Kidney (tissue), 14 donors: ENCODE results near the gene TLCD3A. TPM values are rescaled to one million over a fixed set of nuclear protein-coding genes. Genes with fewer than 3 reads are reported as not detected.
"Not testable (repeated sequence)": the region's sequence is repeated elsewhere in the genome, so short reads cannot be mapped to it uniquely, and the experiment has no call there.

Experiments used
- DNase-seq, 5 donors: peaks; one replicate each; pipeline ENCODE4 v3.0.0-alpha.2; 2013 to 2020
- FAIRE-seq: peaks from 2 replicates; lab custom pipeline; 2012; peaks lifted over from hg19 to GRCh38; lab: Jason Lieb, UNC
- H3K27ac ChIP-seq, 2 donors: one replicate each; pipeline ENCODE4 v1.7.0; 2013; ENCODE audit warnings: low read depth in 2 of 2, low read length in 2 of 2, inconsistent platforms in 1 of 2
- H3K27me3 ChIP-seq: one replicate; pipeline ENCODE4 v1.7.1; 2013; ENCODE audit warnings: low read length, inconsistent platforms; ENCODE audit not compliant: control insufficient read depth, insufficient read depth
- H3K36me3 ChIP-seq, 3 donors: one replicate each; pipeline versions ENCODE4 v1.7.0 to v1.7.1; 2013; ENCODE audit warnings: low read length in 3 of 3, control low read depth in 1 of 3, inconsistent platforms in 1 of 3; ENCODE audit not compliant: insufficient read depth in 3 of 3, control insufficient read depth in 2 of 3
- H3K4me1 ChIP-seq, 3 donors: one replicate each; pipeline versions ENCODE4 v1.7.0 to v1.7.1; 2013; ENCODE audit warnings: low read length in 3 of 3, inconsistent platforms in 1 of 3, low read depth in 1 of 3; ENCODE audit not compliant: control insufficient read depth in 2 of 3, insufficient read depth in 2 of 3
- H3K4me3 ChIP-seq, 3 donors: one replicate each; pipeline versions ENCODE4 v1.7.0 to v1.8.1; 2013; ENCODE audit warnings: low read length in 3 of 3, control low read depth in 1 of 3, inconsistent platforms in 1 of 3
- H3K9ac ChIP-seq, 3 donors: one replicate each; pipeline versions ENCODE4 v1.7.0 to v1.7.1; 2013; ENCODE audit warnings: low read length in 3 of 3, control low read depth in 1 of 3, inconsistent platforms in 1 of 3
- H3K9me3 ChIP-seq, 3 donors: one replicate each; pipeline versions ENCODE4 v1.7.0 to v1.7.1; 2013; ENCODE audit warnings: low read length in 3 of 3, control low read depth in 1 of 3, inconsistent platforms in 1 of 3; ENCODE audit not compliant: control insufficient read depth in 2 of 3, insufficient read depth in 1 of 3
- intact Hi-C: fragments of 100-400 bp; cut with DNase I; formaldehyde crosslinking; loops from one replicate; pipeline ENCODE4 v1.11.1; 2022
- polyA plus RNA-seq: library from polyadenylated mRNA; stranded (reverse); fragments of 350-450 nt; fragmentation: Illumina TruSeq; extraction: RNeasy Lipid Tissue Mini Kit (QIAGEN cat#74804); gene quantifications from one replicate; pipeline ENCODE4 v1.2.3, GENCODE V29; 2014; ENCODE audit warnings: low read depth, low replicate concordance; ENCODE audit not compliant: insufficient read depth
- total RNA-seq: library from RNA; stranded (reverse); fragmentation: NEBNext Ultra II Directional; extraction: Animal tissue kit (Norgen Biotek cat#: 25700); gene quantifications from one replicate; pipeline ENCODE4 v1.2.1, GENCODE V29; 2021
- TF ChIP-seq, protein P1 (sequence below): IDR thresholded peaks from 3 replicates; pipeline ENCODE4 v1.5.1; 2012; ENCODE audit warnings: mild to moderate bottlenecking, moderate library complexity, borderline replicate concordance; ENCODE audit not compliant: insufficient read depth; ENCODE audit errors: extremely low read depth
- donor health status: control.
- donor health status: control.
- donor health status: control.
- donor health status: control.
- donor health status: control.
- donor health status: DM: yes; HTN: yes; CAD: no.
- donor health status: Normal renal cell carcinoma (clear cell type).

TLCD3A gene
- total and polyA plus RNA-seq, 2 donors from 2014 or later: 4.6 to 12.4 TPM

- Histone ChIP-seq H3K27ac (no peak overlapping the region), H3K9me3 (no peaks in the 10 kb centered on the region), H3K9ac (no peak overlapping the region), H3K27me3 (no peaks in the 10 kb centered on the region), H3K4me3 (no peak overlapping the region), H3K4me1 (no peaks in the 10 kb centered on the region), H3K36me3 (peaks cover 0 to 27% (median 21%) of the 10 kb centered on the region in 3 donors)
- peak in 3 of 5 donors; percentile 12 to 49 (median 22) for DNase-seq
- no peak for FAIRE-seq
- TF ChIP-seq, protein P1, sequence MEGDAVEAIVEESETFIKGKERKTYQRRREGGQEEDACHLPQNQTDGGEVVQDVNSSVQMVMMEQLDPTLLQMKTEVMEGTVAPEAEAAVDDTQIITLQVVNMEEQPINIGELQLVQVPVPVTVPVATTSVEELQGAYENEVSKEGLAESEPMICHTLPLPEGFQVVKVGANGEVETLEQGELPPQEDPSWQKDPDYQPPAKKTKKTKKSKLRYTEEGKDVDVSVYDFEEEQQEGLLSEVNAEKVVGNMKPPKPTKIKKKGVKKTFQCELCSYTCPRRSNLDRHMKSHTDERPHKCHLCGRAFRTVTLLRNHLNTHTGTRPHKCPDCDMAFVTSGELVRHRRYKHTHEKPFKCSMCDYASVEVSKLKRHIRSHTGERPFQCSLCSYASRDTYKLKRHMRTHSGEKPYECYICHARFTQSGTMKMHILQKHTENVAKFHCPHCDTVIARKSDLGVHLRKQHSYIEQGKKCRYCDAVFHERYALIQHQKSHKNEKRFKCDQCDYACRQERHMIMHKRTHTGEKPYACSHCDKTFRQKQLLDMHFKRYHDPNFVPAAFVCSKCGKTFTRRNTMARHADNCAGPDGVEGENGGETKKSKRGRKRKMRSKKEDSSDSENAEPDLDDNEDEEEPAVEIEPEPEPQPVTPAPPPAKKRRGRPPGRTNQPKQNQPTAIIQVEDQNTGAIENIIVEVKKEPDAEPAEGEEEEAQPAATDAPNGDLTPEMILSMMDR: no peak
- intact Hi-C loops: no loop called here
Observed at GRCh38 chr17:693791-694638, 38.4 kb upstream of the TLCD3A start.

DNA sequence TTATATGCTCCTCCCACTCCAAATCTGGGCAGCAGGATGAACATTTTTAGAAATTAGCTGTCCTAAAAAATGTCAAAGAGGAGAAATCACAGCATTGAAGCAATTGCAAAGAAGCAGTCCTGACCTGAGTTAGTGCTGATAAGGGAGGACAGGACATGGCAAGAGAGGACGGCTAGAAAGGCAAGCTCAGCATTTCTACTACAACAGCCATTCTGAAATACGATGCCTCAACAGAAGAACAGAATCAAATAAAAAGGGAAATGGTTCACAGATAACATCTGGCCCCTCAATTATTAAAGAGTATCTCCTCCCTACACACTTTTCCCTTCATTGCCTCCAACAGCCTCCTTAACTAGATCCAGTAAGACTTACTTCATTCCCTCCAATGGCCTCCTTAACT, 36.0 kb upstream of the TLCD3A start:
- intact Hi-C loops: no loop called here
- no peaks in the 10 kb centered on the region for H3K4me1 ChIP-seq
- H3K9ac ChIP-seq: no peak overlapping the region
- no peak overlapping the region for H3K4me3 ChIP-seq
- H3K9me3 ChIP-seq: no peaks in the 10 kb centered on the region
- H3K27me3 ChIP-seq: no peaks in the 10 kb centered on the region
- DNase-seq: peak in 1 of 5 donors; percentile 11
- TF ChIP-seq, protein P1: no peak
- no peak overlapping the region for H3K27ac ChIP-seq
- peaks cover 0 to 26% (median 14%) of the 10 kb centered on the region in 3 donors for H3K36me3 ChIP-seq
- FAIRE-seq: no peak

GRCh38 chr17:697682-698081, 34.7 kb upstream of the TLCD3A start:
- no peak overlapping the region for H3K9ac ChIP-seq
- DNase-seq (no peak), FAIRE-seq (no peak)
- intact Hi-C loops: no loop called here
- H3K9me3 ChIP-seq: no peaks in the 10 kb centered on the region
- TF ChIP-seq, protein P1: no peak
- H3K4me3 ChIP-seq: no peak overlapping the region
- no peaks in the 10 kb centered on the region for H3K4me1 ChIP-seq
- no peaks in the 10 kb centered on the region for H3K27me3 ChIP-seq
- H3K27ac ChIP-seq: no peak overlapping the region
- peaks cover 0 to 23% (median 12%) of the 10 kb centered on the region in 3 donors for H3K36me3 ChIP-seq

- H3K9ac ChIP-seq, H3K4me3 ChIP-seq, H3K27ac ChIP-seq, H3K4me1 ChIP-seq, H3K27me3 ChIP-seq, FAIRE-seq, intact Hi-C loops, DNase-seq, H3K9me3 ChIP-seq: not testable (repeated sequence)
- H3K36me3 ChIP-seq: peaks cover 0 to 23% (median 12%) of the 10 kb centered on the region in 3 donors
Observed at GRCh38 chr17:698096-698495, 34.3 kb upstream of the TLCD3A start.
